Activated naive CD8-positive, alpha-beta T cell treated with anti-CD3 and anti-CD28 coated beads, Interleukin-2, amount 10 ng/mL, durations not matched to agents 7 days and 5 days (primary cell): ENCODE results near the gene PLXNA1. TPM values are rescaled to one million over a fixed set of nuclear protein-coding genes. Genes with fewer than 3 reads are reported as not detected.

ENCODE experiments used
- ATAC-seq: fragments of 150-1000 bp; cut with Tn5 transposase; one replicate; pipeline ENCODE4 v1.10.0; 2021; ENCODE audit warnings: low read depth, moderate library complexity
- POLR2A ChIA-PET: fragments of 350-600 bp; sonication (Branson Sonifier 250); formaldehyde crosslinking; loops from one replicate; lab custom pipeline; 2021; ENCODE audit warnings: antibody characterized with exemption; lab: Charles Lee
- DNase-seq: peaks from one replicate; pipeline ENCODE4 v3.0.0; 2021
- H3K27ac Mint-ChIP-seq: one replicate; pipeline ENCODE4 v1.8.0; 2022; ENCODE audit warnings: mild to moderate bottlenecking, mixed read lengths
- H3K27me3 Mint-ChIP-seq: one replicate; pipeline ENCODE4 v1.8.0; 2022; ENCODE audit warnings: mild to moderate bottlenecking, moderate library complexity, mixed read lengths
- H3K36me3 Mint-ChIP-seq: one replicate; pipeline ENCODE4 v1.8.0; 2021; ENCODE audit warnings: mild to moderate bottlenecking, mixed read lengths
- H3K4me1 Mint-ChIP-seq: one replicate; pipeline ENCODE4 v1.8.0; 2021; ENCODE audit warnings: mixed read lengths
- H3K4me3 Mint-ChIP-seq: one replicate; pipeline ENCODE4 v1.8.0; 2022; ENCODE audit warnings: mild to moderate bottlenecking, moderate library complexity, mixed read lengths
- H3K9me3 Mint-ChIP-seq: one replicate; pipeline ENCODE4 v1.8.0; 2021; ENCODE audit warnings: mixed read lengths
- total RNA-seq, 2 experiments: library from RNA; stranded (reverse); gene quantifications; one replicate each; pipeline ENCODE4 v1.2.3, GENCODE V29; 2021

The PLXNA1 gene
- total RNA-seq: 1 to 10 TPM; 5.7 to 5.8 TPM

- Mint-ChIP-seq H3K4me3 (peak within 1 kb of the TSS; percentile 81), H3K36me3 (no peaks in the 10 kb centered on the region), H3K27ac (peak within 1 kb of the TSS; percentile 60), H3K9me3 (no peaks in the 10 kb centered on the region), H3K27me3 (peaks cover 11% of the 10 kb centered on the region), H3K4me1 (peaks cover 14% of the 10 kb centered on the region)
- POLR2A ChIA-PET: interaction anchor here (0.5 kb wide), 1 partner anchor 63 kb away, joined by 5 read pairs; no protein-coding TSS in a partner anchor
- DNase-seq (peak; percentile 93), ATAC-seq (peak; percentile 83)
These were observed at the start of gene PLXNA1 for GRCh38 chr3:126982471-126983175. Gene PLXNA1 (plus strand): TSS chr3:126983115. CDS start chr3:126988594, 5,479 bp downstream.

GRCh38 chr3:126934031-126934531, 48.8 kb upstream of the PLXNA1 start:
- ATAC-seq (no peak), DNase-seq (no peak)
- H3K27ac Mint-ChIP-seq: no peak overlapping the region
- peaks cover 18% of the 10 kb centered on the region for H3K4me1 Mint-ChIP-seq
- peaks cover 2% of the 10 kb centered on the region for H3K27me3 Mint-ChIP-seq
- no peaks in the 10 kb centered on the region for H3K9me3 Mint-ChIP-seq
- H3K36me3 Mint-ChIP-seq: no peaks in the 10 kb centered on the region
- POLR2A ChIA-PET: interaction anchor here (0.6 kb wide), 1 partner anchor 1770 kb away, joined by 5 read pairs; no protein-coding TSS in a partner anchor
- H3K4me3 Mint-ChIP-seq: no peak overlapping the region

- DNase-seq: no peak
- no peak overlapping the region for H3K27ac Mint-ChIP-seq
- no peak for ATAC-seq
- peaks cover 18% of the 10 kb centered on the region for H3K4me1 Mint-ChIP-seq
- no peaks in the 10 kb centered on the region for H3K9me3 Mint-ChIP-seq
- H3K27me3 Mint-ChIP-seq: peaks cover 2% of the 10 kb centered on the region
- no peak overlapping the region for H3K4me3 Mint-ChIP-seq
- POLR2A ChIA-PET: interaction anchor here (0.6 to 2.1 kb wide), 2 partner anchors 23 to 1769 kb away, joined by 5 read pairs; no protein-coding TSS in a partner anchor
- H3K36me3 Mint-ChIP-seq: no peaks in the 10 kb centered on the region
These were observed 47.9 kb upstream of the PLXNA1 start for GRCh38 chr3:126934991-126935390.

GRCh38 chr3:126935756-126936509, 47.0 kb upstream of the PLXNA1 start:
- Mint-ChIP-seq H3K27ac (no peak overlapping the region), H3K9me3 (no peaks in the 10 kb centered on the region), H3K4me1 (peaks cover 18% of the 10 kb centered on the region), H3K4me3 (peak overlapping the region; percentile 19), H3K36me3 (no peaks in the 10 kb centered on the region), H3K27me3 (peaks cover 4% of the 10 kb centered on the region)
- no peak for DNase-seq
- ATAC-seq: peak; percentile 63
- POLR2A ChIA-PET: interaction anchor here (2.1 kb wide), 1 partner anchor 24 kb away, joined by 5 read pairs; no protein-coding TSS in a partner anchor

- Mint-ChIP-seq H3K9me3 (no peaks in the 10 kb centered on the region), H3K27ac (no peak overlapping the region), H3K4me1 (peaks cover 21% of the 10 kb centered on the region), H3K27me3 (peaks cover 4% of the 10 kb centered on the region), H3K36me3 (no peaks in the 10 kb centered on the region), H3K4me3 (no peak overlapping the region)
- DNase-seq (no peak), ATAC-seq (no peak)
- POLR2A ChIA-PET: interaction anchor here (2.1 kb wide), 1 partner anchor 25 kb away, joined by 5 read pairs; no protein-coding TSS in a partner anchor
These were observed 46.0 kb upstream of the PLXNA1 start for GRCh38 chr3:126936853-126937425.

DNA sequence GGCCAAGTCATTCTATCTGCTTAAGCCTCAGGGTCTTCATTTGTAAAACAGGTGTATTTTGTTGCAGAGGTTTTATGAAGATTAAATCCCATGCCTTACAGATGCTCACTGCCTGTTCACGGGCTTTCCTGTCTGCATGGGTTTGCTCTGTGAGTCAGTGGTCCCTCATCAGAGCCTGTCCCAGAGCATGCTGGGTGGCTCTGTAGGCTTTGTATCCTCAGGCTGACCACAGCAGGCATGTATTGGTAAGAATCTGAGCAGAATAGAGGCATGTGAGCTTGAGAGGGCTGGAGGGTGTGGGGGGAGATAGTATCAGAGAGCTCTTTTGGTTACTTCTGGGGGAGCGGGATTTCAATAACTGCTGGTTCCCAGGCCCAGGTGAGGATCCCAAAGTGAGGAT, 45.4 kb upstream of the PLXNA1 start:
- peaks cover 19% of the 10 kb centered on the region for H3K4me1 Mint-ChIP-seq
- H3K4me3 Mint-ChIP-seq: no peak overlapping the region
- no peaks in the 10 kb centered on the region for H3K36me3 Mint-ChIP-seq
- DNase-seq (no peak), ATAC-seq (no peak)
- no peaks in the 10 kb centered on the region for H3K9me3 Mint-ChIP-seq
- no peak overlapping the region for H3K27ac Mint-ChIP-seq
- peaks cover 4% of the 10 kb centered on the region for H3K27me3 Mint-ChIP-seq
- POLR2A ChIA-PET: no interaction called here

DNA sequence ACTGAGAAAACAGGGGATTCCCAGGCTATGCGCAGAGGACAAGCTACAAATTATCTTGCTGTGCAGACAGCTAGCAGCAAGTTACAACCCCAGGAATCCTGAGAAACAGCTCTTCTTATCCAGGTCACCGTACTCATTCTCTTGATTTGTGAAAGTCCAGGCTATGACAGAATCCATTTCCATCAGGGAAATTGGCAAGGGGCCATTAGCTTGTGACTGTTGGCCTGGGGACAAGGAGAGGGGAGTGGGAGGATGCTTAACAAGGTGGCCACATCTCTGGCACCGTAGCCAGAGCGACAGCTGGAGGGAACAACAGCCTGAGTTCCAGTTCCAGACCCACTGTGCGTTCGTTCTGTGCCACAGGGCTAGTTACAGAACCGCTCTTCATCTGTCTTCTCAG, 44.9 kb upstream of the PLXNA1 start:
- Mint-ChIP-seq H3K27ac (no peak overlapping the region), H3K4me3 (no peak overlapping the region)

DNA sequence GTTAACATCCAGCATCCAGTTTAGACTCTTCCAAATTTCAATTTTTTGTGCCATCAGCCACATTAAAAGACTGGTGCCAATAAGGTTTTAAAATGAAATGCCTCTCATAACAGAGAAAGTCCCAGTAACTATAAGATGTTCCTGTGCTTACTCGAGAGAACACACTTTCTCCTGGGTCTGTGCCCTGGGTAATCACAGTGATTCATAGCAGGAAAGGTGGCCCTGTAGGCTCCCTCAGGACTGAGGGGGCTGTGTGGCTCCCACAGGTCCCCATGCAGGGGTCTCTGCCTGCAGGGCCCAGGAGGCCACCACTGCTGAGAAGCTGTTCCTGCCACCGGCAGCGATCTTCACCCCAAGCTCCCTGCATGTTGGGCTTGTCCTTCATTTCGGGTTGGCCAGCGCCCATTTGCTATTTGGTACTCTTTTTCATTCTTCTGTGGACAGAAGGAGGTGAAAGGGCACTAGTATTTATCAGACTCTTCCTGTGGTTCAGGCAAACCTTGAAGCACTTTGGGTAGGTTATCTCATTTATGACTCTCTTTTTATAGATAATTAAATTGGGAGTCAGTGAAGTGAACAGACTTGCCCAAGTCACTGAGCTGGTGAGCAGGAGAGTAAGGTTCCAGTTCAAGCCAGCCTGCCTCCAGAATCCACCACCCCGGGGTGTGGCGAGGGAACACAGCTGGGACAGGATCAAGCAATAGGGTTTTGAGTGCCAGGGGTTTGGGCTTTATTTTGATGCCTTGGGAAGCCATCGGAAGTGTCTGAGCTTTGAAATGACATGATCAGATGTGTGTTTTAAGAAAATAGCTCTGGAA, 44.2 kb upstream of the PLXNA1 start:
- H3K27ac Mint-ChIP-seq: no peak overlapping the region
- POLR2A ChIA-PET: no interaction called here
- H3K4me1 Mint-ChIP-seq: peaks cover 19% of the 10 kb centered on the region
- no peak overlapping the region for H3K4me3 Mint-ChIP-seq
- ATAC-seq: no peak
- H3K27me3 Mint-ChIP-seq: peaks cover 4% of the 10 kb centered on the region
- no peaks in the 10 kb centered on the region for H3K9me3 Mint-ChIP-seq
- no peaks in the 10 kb centered on the region for H3K36me3 Mint-ChIP-seq
- no peak for DNase-seq

More for the DNA sequence above, 44.9 kb upstream of the PLXNA1 start:
- DNase-seq (no peak), ATAC-seq (no peak)
- H3K36me3 Mint-ChIP-seq: no peaks in the 10 kb centered on the region
- H3K27me3 Mint-ChIP-seq: peaks cover 4% of the 10 kb centered on the region
- H3K9me3 Mint-ChIP-seq: no peaks in the 10 kb centered on the region
- POLR2A ChIA-PET: no interaction called here
- H3K4me1 Mint-ChIP-seq: peaks cover 19% of the 10 kb centered on the region

- no peak overlapping the region for H3K4me3 Mint-ChIP-seq
- no peak overlapping the region for H3K27ac Mint-ChIP-seq
- H3K36me3 Mint-ChIP-seq: no peaks in the 10 kb centered on the region
- POLR2A ChIA-PET: no interaction called here
- ATAC-seq: no peak
- DNase-seq: no peak
- H3K9me3 Mint-ChIP-seq: no peaks in the 10 kb centered on the region
- peaks cover 19% of the 10 kb centered on the region for H3K4me1 Mint-ChIP-seq
- H3K27me3 Mint-ChIP-seq: peaks cover 4% of the 10 kb centered on the region
These were observed 43.6 kb upstream of the PLXNA1 start for GRCh38 chr3:126939338-126939718.

GRCh38 chr3:126939733-126940132, 43.2 kb upstream of the PLXNA1 start:
- H3K4me3 Mint-ChIP-seq: no peak overlapping the region
- H3K27ac Mint-ChIP-seq: no peak overlapping the region
- DNase-seq: no peak
- ATAC-seq: no peak
- H3K4me1 Mint-ChIP-seq: peaks cover 19% of the 10 kb centered on the region
- POLR2A ChIA-PET: no interaction called here
- H3K36me3 Mint-ChIP-seq: no peaks in the 10 kb centered on the region
- H3K27me3 Mint-ChIP-seq: peaks cover 4% of the 10 kb centered on the region
- H3K9me3 Mint-ChIP-seq: no peaks in the 10 kb centered on the region

DNA sequence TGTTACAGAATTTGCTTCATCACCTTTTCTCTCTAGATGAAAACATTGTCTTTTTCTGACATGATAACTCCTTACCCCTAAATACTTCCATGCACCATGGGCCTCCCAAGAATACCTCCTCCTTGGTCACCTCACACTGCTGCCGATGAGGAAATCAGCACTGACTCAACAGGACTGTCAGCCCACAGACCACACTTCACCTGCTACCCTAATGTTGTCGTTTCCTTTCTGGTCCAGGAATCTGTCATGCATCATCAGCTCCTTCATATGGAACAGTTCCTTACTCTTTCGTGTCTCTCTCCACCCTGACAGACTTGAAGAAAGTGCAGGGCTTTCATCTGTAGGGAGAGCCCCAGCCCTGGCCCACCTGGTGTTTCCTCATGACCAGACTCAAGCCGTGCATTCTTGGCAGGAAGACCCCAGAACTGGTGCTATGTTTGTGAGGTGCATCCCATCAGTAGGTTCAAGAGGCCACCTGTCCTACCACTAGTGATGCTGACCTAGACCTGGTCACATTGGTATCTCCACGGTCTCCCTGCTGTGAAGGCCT, 41.1 kb upstream of the PLXNA1 start:
- no peaks in the 10 kb centered on the region for H3K9me3 Mint-ChIP-seq
- ATAC-seq (no peak), DNase-seq (peak; percentile 12)
- no peak overlapping the region for H3K27ac Mint-ChIP-seq
- H3K36me3 Mint-ChIP-seq: no peaks in the 10 kb centered on the region
- H3K4me3 Mint-ChIP-seq: no peak overlapping the region
- POLR2A ChIA-PET: no interaction called here
- peaks cover 4% of the 10 kb centered on the region for H3K27me3 Mint-ChIP-seq
- H3K4me1 Mint-ChIP-seq: peaks cover 7% of the 10 kb centered on the region

DNA sequence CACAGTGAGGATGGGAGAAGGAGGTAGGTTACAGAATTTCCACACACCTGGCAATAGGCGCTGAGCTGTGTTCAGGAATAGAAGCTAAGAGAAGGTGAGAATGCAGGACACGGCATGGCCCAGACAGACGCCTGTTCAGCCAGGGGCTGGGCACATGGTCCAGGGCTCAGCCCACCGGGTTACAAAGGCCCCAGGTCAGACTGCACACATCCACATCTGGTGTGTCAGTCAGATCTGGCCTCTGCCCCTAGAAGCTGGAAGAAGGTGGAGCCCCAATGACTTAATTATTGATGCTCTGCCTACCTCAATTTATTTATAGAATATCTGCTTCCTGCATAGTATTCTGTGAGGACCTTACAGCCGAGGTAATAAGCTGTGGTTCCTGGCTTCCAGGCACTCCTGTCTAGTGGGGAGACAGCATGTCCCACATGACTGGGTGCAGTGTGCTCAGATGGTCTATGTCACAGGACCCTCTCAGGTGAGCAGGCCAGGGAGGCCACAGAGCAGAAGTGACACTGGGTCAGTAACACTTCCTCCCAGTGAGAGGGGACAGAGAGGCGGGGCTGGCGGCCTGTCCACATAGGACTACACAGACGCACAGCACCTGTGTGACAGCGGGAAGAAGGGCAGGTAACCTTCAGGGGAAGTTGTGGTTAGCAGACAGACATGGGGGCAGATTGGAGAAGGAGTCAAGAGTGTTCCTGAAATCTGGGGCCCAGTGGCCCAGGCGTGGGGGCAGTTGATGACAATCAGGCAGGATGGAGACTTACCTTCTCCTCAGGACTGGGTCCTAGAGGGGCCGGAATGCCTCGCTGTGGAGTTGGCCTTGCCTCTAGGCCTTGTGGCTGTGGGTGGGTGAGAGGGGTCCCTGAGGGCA, 38.6 kb upstream of the PLXNA1 start:
- peaks cover 8% of the 10 kb centered on the region for H3K4me1 Mint-ChIP-seq
- ATAC-seq (no peak), DNase-seq (no peak)
- no peak overlapping the region for H3K27ac Mint-ChIP-seq
- H3K9me3 Mint-ChIP-seq: no peaks in the 10 kb centered on the region
- POLR2A ChIA-PET: no interaction called here
- H3K36me3 Mint-ChIP-seq: no peaks in the 10 kb centered on the region
- H3K27me3 Mint-ChIP-seq: peaks cover 4% of the 10 kb centered on the region
- no peak overlapping the region for H3K4me3 Mint-ChIP-seq
